Spleen (tissue), 11 donors: ENCODE results near the gene A3GALT2. TPM values are rescaled to one million over a fixed set of nuclear protein-coding genes. Genes with fewer than 3 reads are reported as not detected.

Experiments used
- DNase-seq: peaks from one replicate; pipeline ENCODE4 v3.0.0-alpha.2; 2020
- H3K27ac ChIP-seq, 8 donors: fragments of 200-600 bp; sonication (generic) in 7 of 8; 1 replicate in 4 of 8; 2 replicates in 4 of 8; pipeline versions ENCODE4 v1.5.0 to v1.8.0; 2016 to 2021; ENCODE audit warnings: inconsistent platforms in 4 of 8, mild to moderate bottlenecking in 4 of 8, moderate library complexity in 1 of 8
- H3K27me3 ChIP-seq, 7 donors: fragments of 200-600 bp; sonication (generic) in 6 of 7; replicated peaks in 1 of 7; 1 replicate in 4 of 7; 2 replicates in 3 of 7; pipeline versions ENCODE4 v1.5.0 to v1.8.0; 2016 to 2021; ENCODE audit warnings: inconsistent platforms in 3 of 7, mild to moderate bottlenecking in 1 of 7
- H3K36me3 ChIP-seq, 6 donors: fragments of 200-600 bp; sonication (generic) in 5 of 6; 1 replicate in 4 of 6; 2 replicates in 2 of 6; pipeline versions ENCODE4 v1.5.0 to v1.8.0; 2016 to 2021; ENCODE audit warnings: inconsistent platforms in 2 of 6
- H3K4me1 ChIP-seq, 6 donors: fragments of 200-600 bp; sonication (generic) in 5 of 6; 1 replicate in 3 of 6; 2 replicates in 3 of 6; pipeline versions ENCODE4 v1.5.0 to v1.8.0; 2016 to 2021; ENCODE audit warnings: inconsistent platforms in 3 of 6
- H3K4me3 ChIP-seq, 8 donors: fragments of 200-600 bp; sonication (generic) in 7 of 8; 1 replicate in 4 of 8; 2 replicates in 4 of 8; pipeline versions ENCODE4 v1.5.0 to v1.8.0; 2016 to 2021; ENCODE audit warnings: inconsistent platforms in 4 of 8, mild to moderate bottlenecking in 4 of 8, moderate library complexity in 2 of 8
- H3K9me3 ChIP-seq, 8 donors: fragments of 200-600 bp; sonication (generic) in 7 of 8; 1 replicate in 4 of 8; 2 replicates in 4 of 8; pipeline versions ENCODE4 v1.5.0 to v1.8.0; 2016 to 2021; ENCODE audit warnings: inconsistent platforms in 4 of 8
- POLR2A ChIP-seq, 3 donors: fragments of 450-650 bp; IDR thresholded peaks; one replicate each; pipeline ENCODE4 v1.5.1; 2017; ENCODE audit warnings: antibody characterized with exemption in 3 of 3, mild to moderate bottlenecking in 1 of 3
- POLR2AphosphoS5 ChIP-seq, 3 donors: sonication (generic); formaldehyde crosslinking; IDR thresholded peaks; one replicate each; pipeline ENCODE4 v1.5.1; 2017; ENCODE audit warnings: antibody characterized with exemption in 3 of 3
- WGBS, 5 donors: extraction: QIAGEN DNeasy Blood & Tissue Kit in 3 of 5; methylation state at CpG; one replicate each; pipeline versions ENCODE4 v1.1.5 to v1.1.7; 2013 to 2018; 5-methylcytosine and 5-hydroxymethylcytosine counted together
- intact Hi-C: fragments of 100-400 bp; cut with DNase I; formaldehyde crosslinking; loops from one replicate; pipeline ENCODE4 v1.15.0; 2023; ENCODE audit warnings: low total_unique reads
- polyA plus RNA-seq, 3 donors: library from polyadenylated mRNA; stranded (reverse); fragments of 200-250 nt; gene quantifications; one replicate each; pipeline ENCODE4 v1.2.1, GENCODE V29; 2013
- total RNA-seq, 7 donors: library from RNA; depleted of rRNA in 3 of 7; stranded (reverse); fragments of >200 nt in 3 of 7; fragmentation: NEBNext Ultra II Directional in 4 of 7; extraction: Animal tissue kit (Norgen Biotek cat#: 25700) in 4 of 7; gene quantifications; one replicate each; pipeline versions ENCODE4 v1.1.0 to v1.2.1, GENCODE V29; 2016 to 2021
- TF ChIP-seq, protein P1 (sequence below), 11 experiments: fragments of 200-600 bp in 7 of 11; fragments of 450-650 bp in 4 of 11; sonication (generic) in 4 of 11; IDR thresholded peaks in 8 of 11; conservative IDR thresholded peaks in 3 of 11; 1 replicate in 7 of 11; 2 replicates in 4 of 11; pipeline versions ENCODE4 v1.4.0 to v1.8.0; 2016 to 2021; ENCODE audit warnings: antibody characterized with exemption in 11 of 11, inconsistent platforms in 4 of 11, mild to moderate bottlenecking in 1 of 11
- donor health status: healthy with polysubstance abuse.
- donor health status: DM: no; HTN: no; CAD: no; lungs with moderate emphysema.
- donor health status: DM: no; HTN: no; CAD: no.
- donor health status: Bipolar disorder and iron deficiency.
- donor health status: healthy.
- donor health status: DM: no; HTN: no; CAD: no.
- donor health status: DM: yes; HTN: yes; CAD: no.

Gene A3GALT2
- total and polyA plus RNA-seq, 10 donors: 0.10 to 1.6 (median 0.47) TPM; not detected in 7

DNA sequence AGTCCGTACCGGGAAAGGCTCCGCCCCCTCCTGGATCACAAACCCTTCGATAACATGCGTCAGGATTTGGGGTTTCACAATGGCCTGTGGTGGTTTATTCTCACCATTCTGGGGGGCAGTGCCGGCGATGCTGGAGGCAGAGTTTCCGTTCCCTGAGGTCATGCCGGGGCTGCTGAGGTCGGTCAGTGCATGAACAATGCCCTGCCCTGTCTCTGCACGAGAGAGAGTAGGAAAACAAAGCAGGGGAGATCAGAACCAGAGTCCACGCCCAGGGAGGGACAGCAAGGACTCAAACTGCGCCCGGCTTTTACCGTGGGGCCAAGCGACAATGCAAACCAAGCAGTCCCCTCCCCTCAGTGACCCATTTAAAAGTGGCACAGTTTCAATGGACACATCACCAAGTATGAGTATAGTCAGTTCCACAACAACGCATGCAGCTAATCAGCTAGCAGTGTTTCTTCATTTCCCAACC, 13.2 kb upstream of the A3GALT2 start:
- H3K27ac ChIP-seq: peak overlapping the region; percentile 9 to 99 (median 92)
- H3K4me3 ChIP-seq: peak overlapping the region in 1 of 8 donors; percentile 38
- WGBS, 5 donors: 53 to 72% (median 58%) methylated on average over 17 of the region's 17 CpGs
- intact Hi-C loops: no loop called here
- peaks cover 39 to 100% (median 78%) of the 10 kb centered on the region in 6 donors for H3K4me1 ChIP-seq
- TF ChIP-seq POLR2AphosphoS5 (IDR thresholded peaks at IDR 0.05): peak; percentile 55 to 82 (median 70)
- TF ChIP-seq, protein P1, sequence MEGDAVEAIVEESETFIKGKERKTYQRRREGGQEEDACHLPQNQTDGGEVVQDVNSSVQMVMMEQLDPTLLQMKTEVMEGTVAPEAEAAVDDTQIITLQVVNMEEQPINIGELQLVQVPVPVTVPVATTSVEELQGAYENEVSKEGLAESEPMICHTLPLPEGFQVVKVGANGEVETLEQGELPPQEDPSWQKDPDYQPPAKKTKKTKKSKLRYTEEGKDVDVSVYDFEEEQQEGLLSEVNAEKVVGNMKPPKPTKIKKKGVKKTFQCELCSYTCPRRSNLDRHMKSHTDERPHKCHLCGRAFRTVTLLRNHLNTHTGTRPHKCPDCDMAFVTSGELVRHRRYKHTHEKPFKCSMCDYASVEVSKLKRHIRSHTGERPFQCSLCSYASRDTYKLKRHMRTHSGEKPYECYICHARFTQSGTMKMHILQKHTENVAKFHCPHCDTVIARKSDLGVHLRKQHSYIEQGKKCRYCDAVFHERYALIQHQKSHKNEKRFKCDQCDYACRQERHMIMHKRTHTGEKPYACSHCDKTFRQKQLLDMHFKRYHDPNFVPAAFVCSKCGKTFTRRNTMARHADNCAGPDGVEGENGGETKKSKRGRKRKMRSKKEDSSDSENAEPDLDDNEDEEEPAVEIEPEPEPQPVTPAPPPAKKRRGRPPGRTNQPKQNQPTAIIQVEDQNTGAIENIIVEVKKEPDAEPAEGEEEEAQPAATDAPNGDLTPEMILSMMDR (IDR thresholded peaks at IDR 0.05 in 8 of 11, conservative IDR thresholded peaks at IDR 0.05 in 3 of 11): no peak
- TF ChIP-seq POLR2A (IDR thresholded peaks at IDR 0.05): no peak
- no peaks in the 10 kb centered on the region for H3K27me3 ChIP-seq
- peak; percentile 77 for DNase-seq
- H3K9me3 ChIP-seq: no peaks in the 10 kb centered on the region
- H3K36me3 ChIP-seq: peaks cover 5 to 75% (median 46%) of the 10 kb centered on the region in 6 donors

DNA sequence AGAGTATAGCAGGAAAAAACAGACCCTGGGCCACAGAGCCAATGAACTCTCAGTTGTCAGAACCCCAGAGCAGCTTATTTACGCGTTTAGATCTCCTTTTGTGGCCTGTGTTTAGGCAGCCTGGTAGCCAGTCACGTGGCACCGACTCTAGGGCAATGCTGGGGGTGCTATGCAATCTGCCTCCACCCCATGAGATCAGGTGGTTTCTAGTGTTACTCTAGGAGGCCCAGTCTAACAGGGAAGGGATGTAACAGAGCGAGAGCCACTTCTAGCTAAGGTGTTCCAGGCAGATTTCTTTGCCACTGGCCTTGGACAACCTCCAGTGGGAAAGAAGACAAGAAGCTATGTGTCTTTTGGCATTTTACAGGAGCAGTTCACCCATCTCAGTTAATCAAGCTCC, 12.0 kb upstream of the A3GALT2 start:
- peaks cover 12 to 87% (median 59%) of the 10 kb centered on the region in 6 donors for H3K36me3 ChIP-seq
- DNase-seq: peak; percentile 20
- peak overlapping the region in 5 of 8 donors; percentile 9 to 99 (median 98) for H3K27ac ChIP-seq
- peaks cover 32 to 100% (median 79%) of the 10 kb centered on the region in 6 donors for H3K4me1 ChIP-seq
- intact Hi-C loops: no loop called here
- no peak for TF ChIP-seq POLR2A (IDR thresholded peaks at IDR 0.05)
- no peak overlapping the region for H3K4me3 ChIP-seq
- no peaks in the 10 kb centered on the region for H3K27me3 ChIP-seq
- H3K9me3 ChIP-seq: no peaks in the 10 kb centered on the region
- 81 to 93% (median 87%) methylated on average over 5 of the region's 5 CpGs for WGBS, 5 donors

DNA sequence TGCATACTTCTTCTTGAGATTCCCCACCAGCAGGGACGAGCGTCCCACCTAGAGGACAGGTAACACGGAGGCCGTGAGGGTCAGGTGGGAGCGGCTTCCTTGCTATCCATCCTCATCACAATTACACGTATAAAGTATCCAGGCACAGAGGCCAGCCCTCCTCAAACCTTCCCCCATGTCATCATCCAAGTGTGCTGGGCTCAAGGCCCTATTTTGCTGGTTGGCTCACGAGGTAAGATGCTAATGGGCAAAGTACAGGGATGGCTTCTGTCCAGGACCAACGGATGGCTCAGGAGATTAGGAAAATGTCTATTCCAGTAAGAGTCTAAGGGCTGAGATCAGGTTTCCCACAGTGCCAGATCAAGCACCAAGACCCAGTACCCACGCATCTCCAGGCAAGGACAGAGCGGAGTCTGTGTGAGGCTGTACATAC, 11.5 kb upstream of the A3GALT2 start:
- WGBS, 5 donors: 84 to 90% (median 88%) methylated on average over 10 of the region's 10 CpGs
- Histone ChIP-seq H3K36me3 (peaks cover 16 to 92% (median 64%) of the 10 kb centered on the region in 6 donors), H3K27ac (peak overlapping the region in 6 of 8 donors; percentile 7 to 99 (median 98)), H3K4me3 (no peak overlapping the region), H3K9me3 (no peaks in the 10 kb centered on the region), H3K4me1 (peaks cover 27 to 100% (median 80%) of the 10 kb centered on the region in 6 donors), H3K27me3 (no peaks in the 10 kb centered on the region)
- intact Hi-C loops: no loop called here
- TF ChIP-seq POLR2AphosphoS5 (IDR thresholded peaks at IDR 0.05) (no peak), POLR2A (IDR thresholded peaks at IDR 0.05) (no peak)
- TF ChIP-seq, protein P1 (IDR thresholded peaks at IDR 0.05 in 8 of 11, conservative IDR thresholded peaks at IDR 0.05 in 3 of 11): no peak
- no peak for DNase-seq

DNA sequence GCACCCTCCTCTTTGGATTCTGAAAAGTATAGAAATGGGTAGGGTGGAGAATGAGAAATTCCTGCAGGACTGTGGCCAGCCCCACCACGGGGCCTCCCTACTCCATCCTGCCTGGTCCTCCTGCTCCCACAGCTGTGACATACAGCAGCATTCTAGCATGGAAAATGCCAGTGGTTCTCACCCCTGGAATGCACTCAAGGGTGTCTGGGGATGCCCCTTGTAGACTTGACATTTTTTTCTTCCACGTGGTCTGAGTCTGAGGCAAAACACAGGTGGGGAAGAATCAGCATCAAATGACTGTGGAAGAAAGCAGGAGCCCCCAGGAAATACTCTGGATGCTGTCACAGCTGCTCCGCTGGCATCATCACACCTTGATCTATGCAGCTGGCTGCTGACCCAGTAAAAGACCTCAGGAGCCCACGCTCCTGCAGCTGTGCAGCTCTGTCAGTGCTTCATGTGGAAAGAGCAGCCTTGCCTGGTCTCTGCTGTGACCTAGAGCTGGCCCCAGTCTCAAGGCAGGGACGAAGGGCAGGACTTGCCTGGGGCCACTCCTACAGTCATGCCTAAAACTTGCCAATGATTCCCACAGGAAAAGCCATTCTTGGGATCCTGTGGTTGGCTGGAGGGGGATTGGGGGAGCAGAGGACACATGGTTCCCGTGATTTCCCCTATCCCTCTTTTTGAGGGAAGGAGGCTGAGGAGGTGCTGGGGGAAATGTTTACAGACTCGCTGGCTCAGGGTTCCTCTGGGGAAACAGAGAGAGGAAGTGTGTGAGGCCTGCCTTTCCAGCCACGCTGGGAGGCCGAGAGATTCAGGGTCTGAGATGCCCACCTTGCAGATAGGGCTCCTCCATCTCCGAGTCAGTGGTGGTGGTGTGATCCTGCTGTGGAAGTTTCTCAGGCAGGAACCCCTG, 10.8 kb upstream of the A3GALT2 start:
- H3K4me3 ChIP-seq: no peak overlapping the region
- H3K4me1 ChIP-seq: peaks cover 26 to 100% (median 76%) of the 10 kb centered on the region in 6 donors
- H3K9me3 ChIP-seq: no peaks in the 10 kb centered on the region
- TF ChIP-seq POLR2A (IDR thresholded peaks at IDR 0.05) (no peak), POLR2AphosphoS5 (IDR thresholded peaks at IDR 0.05) (peak in 2 of 3 donors; percentile 23 to 45)
- 62 to 73% (median 67%) methylated on average over 10 of the region's 10 CpGs for WGBS, 5 donors
- intact Hi-C loops: no loop called here
- H3K27me3 ChIP-seq: no peaks in the 10 kb centered on the region
- peak; percentile 68 for DNase-seq
- H3K27ac ChIP-seq: peak overlapping the region in 6 of 8 donors; percentile 7 to 99 (median 98)
- H3K36me3 ChIP-seq: peaks cover 16 to 98% (median 70%) of the 10 kb centered on the region in 6 donors

DNA sequence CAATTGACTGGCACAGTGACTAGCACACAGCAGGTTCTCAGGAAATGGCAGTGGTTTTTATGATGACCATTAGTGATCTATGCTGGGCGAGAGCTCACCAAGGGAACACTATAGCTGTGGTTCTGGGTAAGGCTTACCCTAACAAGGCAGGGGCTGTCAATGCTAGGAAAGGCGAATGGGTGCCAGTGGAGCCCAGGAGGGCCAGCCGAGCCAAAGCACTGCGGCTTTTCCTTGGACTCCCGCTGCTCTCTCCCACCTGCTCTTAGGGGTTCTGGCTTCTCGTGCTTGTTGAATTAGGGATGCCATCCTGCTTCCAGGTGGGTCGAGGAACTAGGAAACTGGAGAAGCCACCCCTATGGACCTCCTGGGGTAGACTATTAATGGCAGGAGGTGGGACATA, 10.0 kb upstream of the A3GALT2 start:
- WGBS, 5 donors: 92 to 97% (median 95%) methylated on average over 7 of the region's 7 CpGs
- Histone ChIP-seq H3K27ac (peak overlapping the region in 3 of 8 donors; percentile 98 to 99 (median 98)), H3K4me1 (peaks cover 21 to 100% (median 75%) of the 10 kb centered on the region in 6 donors), H3K4me3 (no peak overlapping the region), H3K9me3 (no peaks in the 10 kb centered on the region), H3K27me3 (no peaks in the 10 kb centered on the region), H3K36me3 (peaks cover 16 to 100% (median 78%) of the 10 kb centered on the region in 6 donors)
- intact Hi-C loops: no loop called here
- TF ChIP-seq POLR2AphosphoS5 (IDR thresholded peaks at IDR 0.05): no peak
- TF ChIP-seq POLR2A (IDR thresholded peaks at IDR 0.05): no peak
- TF ChIP-seq, protein P1 (IDR thresholded peaks at IDR 0.05 in 8 of 11, conservative IDR thresholded peaks at IDR 0.05 in 3 of 11): no peak
- DNase-seq: peak; percentile 39
